OCI-LY7 (cell line): Measurements from ENCODE around the gene FGD3.

Source experiments
- EZH2phosphoT487 ChIP-seq: fragments of 200-600 bp; sonication (generic); IDR thresholded peaks from 2 replicates; pipeline ENCODE4 v1.6.1; 2018; ENCODE audit warnings: low read depth, borderline replicate concordance, mild to moderate bottlenecking, mixed run types, antibody characterized with exemption, low read length, moderate library complexity, mixed read lengths
- TF ChIP-seq, protein P1 (sequence below): fragments of 200-600 bp; sonication (generic); conservative IDR thresholded peaks from 2 replicates; pipeline ENCODE4 v1.5.1; 2014; ENCODE audit warnings: mild to moderate bottlenecking, antibody characterized with exemption, low read length, moderate library complexity, mixed read lengths

DNA sequence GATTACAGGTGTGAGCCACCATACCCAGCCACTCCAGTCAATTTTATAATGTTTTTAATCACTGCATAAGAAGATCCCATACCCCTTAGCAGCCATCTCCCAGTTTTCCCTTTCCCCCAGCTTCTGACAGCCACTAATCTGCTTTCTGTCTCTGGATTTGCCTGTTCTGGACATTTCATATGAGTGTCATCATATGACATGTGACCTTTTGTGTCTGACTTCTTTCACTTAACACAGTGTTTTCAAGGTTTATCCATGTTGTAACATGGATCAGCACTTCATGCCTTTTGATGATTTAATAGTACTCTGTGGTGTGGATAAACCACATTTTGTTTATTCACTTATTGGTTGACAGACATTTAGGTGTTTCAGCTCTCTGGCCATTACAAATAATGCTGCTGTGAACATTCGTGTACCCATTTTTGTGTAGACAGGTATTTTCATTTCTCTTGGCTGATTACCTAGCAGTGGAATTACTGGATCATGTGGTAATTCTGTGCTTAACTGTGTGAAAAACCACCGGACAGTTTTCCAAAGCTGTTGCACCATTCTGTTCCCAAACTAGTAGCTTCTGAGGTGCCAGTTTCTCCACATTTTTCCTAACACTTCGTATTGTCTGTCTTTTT lies 119.8 kb downstream of the FGD3 start:
- TF ChIP-seq EZH2phosphoT487, result no peak
- TF ChIP-seq, protein P1, sequence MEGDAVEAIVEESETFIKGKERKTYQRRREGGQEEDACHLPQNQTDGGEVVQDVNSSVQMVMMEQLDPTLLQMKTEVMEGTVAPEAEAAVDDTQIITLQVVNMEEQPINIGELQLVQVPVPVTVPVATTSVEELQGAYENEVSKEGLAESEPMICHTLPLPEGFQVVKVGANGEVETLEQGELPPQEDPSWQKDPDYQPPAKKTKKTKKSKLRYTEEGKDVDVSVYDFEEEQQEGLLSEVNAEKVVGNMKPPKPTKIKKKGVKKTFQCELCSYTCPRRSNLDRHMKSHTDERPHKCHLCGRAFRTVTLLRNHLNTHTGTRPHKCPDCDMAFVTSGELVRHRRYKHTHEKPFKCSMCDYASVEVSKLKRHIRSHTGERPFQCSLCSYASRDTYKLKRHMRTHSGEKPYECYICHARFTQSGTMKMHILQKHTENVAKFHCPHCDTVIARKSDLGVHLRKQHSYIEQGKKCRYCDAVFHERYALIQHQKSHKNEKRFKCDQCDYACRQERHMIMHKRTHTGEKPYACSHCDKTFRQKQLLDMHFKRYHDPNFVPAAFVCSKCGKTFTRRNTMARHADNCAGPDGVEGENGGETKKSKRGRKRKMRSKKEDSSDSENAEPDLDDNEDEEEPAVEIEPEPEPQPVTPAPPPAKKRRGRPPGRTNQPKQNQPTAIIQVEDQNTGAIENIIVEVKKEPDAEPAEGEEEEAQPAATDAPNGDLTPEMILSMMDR, result no peak
